Activated CD4-positive, alpha-beta T cell treated with anti-CD3 and anti-CD28 coated beads, Interleukin-2, amount 50 U/mL, for 24 hours (primary cell): ENCODE data around the gene ADA.

ENCODE experiments used
- DNase-seq, 2 donors: peaks; one replicate each; pipeline ENCODE4 v3.0.0-alpha.2; 2020; ENCODE audit warnings: low read depth in 1 of 2, low spot score in 1 of 2

ADA gene

DNA sequence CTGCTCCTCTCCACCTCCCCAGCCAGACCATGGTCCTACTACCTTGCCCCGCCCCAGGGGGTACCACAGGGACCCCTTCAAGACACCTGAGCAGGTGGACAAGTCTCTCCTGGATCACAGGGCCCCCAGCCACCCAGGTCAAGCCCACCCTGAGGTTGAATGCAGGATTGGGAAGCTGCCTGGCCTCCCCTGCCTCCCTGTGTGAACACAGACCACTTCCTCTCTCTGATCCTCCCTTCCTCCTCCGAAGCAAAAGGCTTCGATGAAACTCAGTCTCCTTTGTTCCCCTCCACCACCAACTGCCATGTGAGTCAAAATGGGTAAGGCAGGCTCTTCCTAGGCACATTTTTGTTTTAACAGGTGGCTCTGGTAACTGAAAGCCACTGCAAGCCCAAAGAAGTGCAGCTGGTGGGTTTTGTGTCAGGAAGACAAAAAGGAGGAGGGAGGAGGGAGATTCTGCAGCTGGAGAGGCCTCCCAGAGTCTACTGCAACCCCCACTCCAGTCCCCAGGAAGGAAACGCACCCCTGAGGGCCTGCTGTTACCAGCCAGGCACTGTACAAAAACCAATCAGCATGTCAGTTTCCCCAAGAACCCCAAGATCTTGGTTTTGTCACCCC, 5.4 kb downstream of the ADA start:
- DNase-seq: no peak

DNA sequence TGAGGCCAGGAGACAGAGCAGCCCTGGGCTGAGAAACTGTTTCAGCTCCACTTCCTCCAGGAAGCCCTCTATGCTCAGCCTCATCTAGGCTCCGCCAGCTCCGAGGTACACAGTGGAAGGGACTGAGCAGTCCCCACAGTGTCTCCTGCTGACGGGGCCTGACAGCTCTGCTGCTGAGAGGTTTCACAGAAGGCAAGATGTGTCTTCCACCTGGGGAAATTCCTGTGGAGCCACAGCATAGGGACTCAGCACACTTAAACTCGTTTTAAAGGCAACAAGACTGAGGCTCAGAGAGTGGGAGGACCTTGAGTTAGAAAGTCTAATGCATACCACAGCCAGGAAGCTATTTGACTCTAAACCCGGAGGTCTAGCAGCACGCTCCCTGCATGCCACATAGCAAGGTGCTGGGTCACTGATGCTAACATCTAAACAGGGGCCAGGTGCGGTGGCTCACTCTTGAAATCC, 6.8 kb downstream of the ADA start:
- peak in 1 of 2 donors; percentile 35 for DNase-seq

DNA sequence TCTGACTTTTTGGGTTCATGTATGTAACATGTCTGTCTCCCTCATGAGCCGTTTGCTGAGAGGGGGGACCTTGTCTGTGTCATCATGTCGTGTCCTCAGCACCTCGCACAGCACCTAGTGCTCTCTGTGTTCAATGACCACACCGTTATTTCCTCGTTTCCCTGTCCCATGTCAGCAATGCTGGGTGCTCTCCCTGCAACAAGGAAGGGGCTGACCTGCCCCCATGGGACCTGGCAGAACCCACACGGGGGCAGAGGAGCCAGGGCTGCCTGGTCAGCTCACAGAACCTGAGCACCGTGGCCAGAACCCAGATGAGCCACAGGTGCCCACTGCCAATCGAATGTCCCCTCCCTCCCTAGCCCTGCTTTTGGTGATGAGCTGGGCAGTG, 7.3 kb downstream of the ADA start:
- no peak for DNase-seq

DNA sequence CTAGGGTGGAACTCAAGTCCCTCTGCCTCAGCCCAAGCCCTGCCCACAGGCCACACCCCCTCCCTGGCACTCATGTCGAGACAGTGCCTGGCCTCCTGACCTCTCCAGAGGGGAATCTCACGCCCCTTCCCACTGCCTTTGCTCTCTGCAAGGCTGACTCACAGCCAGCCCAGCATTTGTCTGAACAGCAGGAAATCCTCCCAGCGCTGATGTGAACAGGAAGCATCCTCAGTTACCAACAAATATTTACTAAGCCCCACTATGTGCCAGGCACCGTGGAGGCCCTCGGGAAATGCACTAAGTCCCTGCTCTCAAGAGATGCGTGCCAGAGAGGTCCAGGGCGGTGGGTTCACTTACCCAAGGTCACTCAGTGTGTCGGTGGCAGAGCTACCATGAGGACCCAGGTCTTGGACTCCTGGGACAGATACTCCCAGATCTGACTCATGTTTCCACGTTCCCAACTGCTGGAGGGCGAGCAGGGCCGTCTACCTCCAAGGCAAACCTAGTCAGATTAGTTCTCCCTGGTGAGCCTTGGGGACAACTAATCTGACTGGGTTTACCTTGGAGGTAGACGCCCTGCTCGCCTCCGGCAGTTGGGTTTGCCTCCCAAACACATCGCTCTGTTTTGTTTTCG, 7.8 kb downstream of the ADA start:
- no peak for DNase-seq

DNA sequence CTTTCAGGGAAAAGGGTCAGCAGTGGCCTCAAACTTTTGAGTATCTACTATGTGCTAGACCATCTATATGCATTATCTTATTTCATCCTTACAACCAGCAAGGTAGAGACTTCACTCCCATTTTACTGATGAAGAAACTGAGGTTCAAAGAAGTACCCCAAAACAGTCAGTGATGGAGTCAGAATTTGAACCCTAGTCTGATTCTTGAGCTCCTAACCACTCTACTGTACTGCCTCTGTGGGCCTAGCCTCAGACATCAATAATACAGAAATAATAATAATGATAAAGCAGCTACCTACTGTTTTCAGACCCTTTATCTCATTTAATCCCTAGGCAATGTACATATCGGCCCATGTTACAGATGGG, 8.4 kb downstream of the ADA start:
- no peak for DNase-seq

DNA sequence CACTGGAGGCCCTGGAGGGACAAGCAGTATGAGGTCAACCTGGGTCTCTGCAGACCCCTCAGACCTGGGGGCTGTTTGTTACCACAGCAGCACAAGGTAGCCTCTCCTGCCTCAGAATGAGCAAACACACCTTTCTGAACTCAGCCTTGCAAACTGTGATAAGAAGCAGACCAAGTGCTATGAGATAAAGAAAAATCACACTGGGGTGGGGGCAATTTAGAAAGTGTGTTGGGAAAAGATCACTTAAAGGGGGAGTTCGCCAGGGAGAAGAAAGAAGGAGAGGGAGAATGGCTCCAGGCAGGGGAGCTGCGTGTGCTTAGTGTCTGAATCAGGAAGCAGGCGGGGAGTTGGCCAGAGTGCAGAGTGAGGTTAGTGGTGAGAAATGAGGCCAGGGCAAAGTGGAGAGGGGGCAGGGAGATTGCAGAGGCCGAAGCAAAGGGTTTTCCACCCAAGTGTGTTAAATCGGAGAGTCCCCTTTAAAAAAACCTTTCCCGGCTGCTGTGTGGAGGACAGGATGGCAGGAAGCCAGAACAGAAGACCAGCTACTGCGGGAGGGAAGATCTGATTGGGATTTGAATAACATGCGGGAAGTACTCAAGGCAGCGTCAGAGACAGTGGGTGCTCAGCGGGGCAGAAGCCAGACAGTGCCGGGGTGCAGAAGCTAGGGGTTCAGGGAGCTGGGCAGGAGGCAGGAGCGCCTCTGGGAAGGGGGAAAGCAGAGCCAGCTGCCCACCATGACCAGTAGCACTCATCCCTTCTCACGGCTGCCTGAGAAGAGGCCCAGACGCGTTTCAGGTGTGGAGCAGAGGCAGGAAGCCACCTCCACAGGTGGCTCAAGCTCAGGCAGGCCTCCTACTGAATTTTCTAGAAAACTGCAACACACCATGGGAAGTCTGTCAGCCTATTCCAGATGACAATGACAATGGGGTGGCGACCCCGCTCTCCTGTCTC, 9.0 kb downstream of the ADA start:
- no peak for DNase-seq

DNA sequence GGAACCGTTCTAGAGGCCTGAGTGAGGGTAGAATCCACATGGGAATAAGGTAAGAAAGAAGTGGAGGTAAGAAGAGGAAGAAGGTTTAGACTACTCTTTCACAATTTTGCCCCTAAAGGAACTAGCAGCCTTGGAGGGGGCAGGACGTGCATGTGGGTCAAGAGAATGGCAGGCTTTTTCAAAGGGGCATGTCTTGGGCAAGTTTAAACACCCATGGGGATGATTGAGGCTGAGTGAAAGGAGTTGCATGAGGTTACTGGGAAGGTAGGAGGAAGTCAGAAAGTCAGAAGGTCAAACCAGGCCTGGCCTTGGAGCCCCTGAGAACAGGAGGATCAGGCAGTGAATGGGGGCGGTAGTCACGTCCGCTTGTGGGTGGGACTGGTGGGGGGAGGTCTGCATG, 10.2 kb downstream of the ADA start:
- no peak for DNase-seq

DNA sequence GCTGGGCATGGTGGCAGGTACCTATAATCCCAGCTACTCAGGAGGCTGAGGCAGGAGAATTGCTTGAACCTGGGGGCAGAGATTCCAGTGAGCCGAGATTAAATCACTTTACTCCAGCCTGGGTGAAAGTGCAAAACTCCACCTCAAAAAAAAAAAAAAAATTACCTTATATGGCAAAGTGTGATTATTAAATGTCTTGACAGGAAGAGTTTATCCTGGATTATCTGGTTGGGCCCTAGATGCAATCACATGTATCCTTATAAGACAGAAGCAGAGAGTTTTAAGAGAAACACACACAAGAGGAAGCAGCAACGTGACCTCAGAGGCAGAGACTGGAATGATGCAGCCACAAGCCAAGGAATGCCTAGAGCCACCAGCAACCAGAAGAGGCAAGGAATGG, 11.0 kb downstream of the ADA start:
- DNase-seq: no peak

DNA sequence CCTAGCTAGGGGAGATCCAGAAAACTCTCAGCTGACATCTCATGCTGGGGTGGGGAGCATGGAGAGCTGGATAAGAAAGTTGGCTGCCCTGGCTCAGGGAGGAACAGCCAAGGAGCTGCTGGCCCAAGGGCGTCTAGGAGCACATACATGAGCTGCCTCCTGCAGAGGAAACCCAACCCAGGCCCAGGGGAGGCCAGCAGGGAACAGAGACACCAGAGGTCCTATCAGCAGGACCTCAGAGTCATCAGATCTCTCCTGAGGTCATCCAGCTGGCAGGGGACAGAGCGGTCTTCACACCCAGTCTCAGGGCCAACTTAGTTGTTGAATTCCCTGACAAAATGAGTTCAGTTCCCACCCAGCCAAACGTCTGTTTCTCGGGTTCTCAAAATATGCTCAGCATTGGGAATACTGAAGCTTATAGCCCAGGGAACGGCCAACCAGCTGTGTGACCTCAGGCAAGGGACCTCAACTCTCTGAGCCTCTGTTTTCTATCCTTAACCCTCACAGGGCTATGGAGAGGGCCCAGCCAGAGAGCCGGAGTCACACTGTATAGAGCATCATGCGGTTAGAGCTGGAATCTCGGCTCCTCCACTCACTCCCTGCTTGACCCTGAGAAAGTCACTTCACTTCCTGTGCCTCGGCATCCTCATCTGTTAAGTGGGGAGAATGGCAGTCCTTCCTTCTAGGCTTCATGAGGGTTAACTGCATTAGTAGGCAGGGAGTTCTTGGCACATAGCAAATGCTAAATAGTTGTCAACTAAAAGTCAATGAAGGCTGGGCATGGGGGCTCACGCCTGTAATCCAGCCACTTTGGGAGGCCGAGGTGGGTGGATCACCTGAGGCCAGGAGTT, 13.8 kb downstream of the ADA start:
- DNase-seq: no peak

DNA sequence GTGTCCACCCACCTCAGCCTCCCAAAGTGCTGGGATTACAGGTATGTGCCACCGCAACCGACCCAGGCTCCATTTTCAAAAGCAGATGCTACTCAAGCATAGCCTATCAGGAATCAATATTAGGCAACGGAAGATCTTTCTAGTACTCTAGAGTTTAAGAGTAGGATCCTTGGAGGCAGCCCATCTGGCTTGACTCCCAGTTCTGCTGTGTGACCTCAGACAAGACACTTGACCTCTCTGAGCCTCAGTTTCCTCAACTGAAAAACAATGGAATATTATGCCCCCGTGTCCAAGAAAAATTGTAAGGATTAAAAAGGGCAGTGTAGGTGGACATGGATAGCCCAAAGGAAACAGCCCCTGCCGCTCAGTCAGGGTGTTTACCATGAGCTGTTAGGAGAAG, 14.5 kb downstream of the ADA start:
- no peak for DNase-seq

DNA sequence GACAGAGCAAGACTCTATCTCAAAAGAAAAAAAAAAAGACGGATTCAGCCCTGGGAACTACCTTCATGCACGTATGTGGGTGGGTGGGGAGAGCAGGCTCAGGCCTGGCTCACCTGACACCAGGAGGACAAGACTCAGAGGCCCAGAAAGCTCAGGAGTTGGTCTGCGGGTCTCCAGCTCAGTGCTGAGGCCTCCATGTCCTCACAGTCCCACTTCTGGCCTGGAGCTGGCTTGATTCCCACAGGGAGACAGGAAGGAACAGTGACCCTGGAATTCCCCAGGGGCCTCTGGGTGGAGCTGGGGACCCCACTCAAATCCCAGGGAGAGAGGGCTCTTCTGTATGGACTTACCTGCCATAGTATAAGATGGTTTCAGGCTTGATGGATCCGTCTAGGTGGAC, 15.6 kb downstream of the ADA start:
- DNase-seq: no peak

DNA sequence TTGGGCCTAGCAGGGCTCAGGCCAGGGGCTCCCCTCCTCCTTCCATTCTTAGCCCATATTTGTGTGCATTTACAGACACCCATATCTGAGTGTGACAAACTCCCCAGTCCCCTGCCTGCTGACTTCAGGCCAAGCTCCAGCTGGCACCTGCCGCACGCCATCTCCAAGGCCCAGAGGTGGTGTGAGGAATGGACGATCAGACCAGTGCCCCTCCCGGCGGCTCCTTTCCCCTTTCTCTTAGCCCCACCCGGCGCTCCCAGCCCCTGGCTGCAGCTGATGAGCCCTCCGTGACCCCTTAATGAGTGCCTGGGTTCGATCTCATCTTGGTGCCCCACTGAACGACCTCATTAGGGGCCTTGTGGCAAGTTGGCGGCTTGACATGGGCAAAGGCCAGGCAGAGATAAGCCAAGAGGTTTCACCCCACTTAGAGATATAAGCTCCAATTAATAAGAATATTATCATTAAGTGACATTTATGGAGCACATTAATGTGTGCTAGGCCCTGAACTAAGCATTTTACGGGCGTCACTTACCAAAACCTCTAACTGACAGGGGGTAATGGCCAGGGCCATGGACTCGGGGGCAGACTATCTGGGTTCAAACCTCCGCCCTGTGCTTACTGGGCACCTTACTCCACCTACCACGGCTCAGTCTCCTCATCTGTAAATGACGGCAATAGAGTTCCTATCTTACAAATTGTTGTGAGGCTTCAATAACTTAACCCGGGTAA, 17.5 kb downstream of the ADA start:
- no peak for DNase-seq

DNA sequence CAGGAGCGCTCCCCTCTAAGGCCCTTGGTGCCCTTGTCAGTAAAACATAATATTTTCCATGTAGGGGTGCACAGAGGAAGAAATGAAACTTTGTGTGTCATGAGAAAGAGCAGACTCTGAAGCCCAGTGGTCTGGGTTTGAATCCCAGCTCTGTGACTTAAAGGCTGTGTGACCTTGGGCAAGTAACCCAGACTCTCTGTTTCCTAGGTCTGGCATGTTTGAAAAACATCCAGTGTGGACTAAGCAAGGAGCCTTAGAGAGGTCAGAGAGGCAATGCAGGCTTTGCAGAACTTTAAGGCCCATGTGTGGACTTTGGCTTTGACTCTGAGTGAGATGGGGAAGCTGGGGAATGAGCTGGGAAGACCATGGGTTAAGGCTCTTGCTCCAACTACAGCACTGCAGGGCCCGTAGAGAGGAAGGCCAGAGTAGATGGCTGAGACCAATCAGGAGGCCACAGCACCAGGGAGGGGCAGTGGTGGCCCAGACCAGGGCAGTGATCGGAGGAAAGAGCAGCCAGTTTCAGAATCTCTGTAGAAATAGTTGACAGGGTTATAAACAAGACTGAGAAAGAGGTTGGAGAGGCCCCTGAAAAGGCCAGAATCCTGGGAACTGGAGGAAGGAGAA, 18.2 kb downstream of the ADA start:
- DNase-seq: no peak

DNA sequence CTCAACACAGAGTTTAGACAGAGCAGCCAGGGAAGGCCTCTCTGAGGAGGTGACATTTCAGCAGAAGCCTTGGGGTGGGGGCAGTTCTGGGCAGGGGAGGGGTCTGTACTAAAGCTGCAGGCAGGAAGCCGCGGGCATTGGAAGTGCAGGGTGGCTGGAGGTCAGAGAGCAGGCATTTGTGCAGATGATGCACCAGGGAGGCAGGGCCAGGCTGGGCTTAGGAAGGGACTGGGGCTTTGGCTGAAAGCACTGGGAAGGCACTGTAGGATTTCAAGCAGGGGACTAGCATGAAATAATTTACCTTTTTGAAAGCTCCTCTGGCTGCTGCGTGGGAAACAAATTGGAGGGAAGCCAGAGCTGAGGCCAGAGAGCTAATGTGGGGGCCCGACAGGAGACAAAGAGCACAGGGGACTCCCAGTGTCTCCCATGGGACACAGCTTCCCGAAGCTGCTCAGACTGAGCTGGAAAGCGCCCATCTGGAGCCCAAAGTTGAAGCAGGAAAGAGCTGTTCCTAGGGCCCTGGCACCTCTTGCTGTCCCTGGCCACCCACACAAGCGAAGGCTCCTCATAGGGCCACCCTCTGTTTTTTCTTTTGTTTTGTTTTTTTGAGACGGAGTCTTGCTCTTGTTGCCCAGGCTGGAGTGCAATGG, 19.3 kb downstream of the ADA start:
- no peak for DNase-seq

DNA sequence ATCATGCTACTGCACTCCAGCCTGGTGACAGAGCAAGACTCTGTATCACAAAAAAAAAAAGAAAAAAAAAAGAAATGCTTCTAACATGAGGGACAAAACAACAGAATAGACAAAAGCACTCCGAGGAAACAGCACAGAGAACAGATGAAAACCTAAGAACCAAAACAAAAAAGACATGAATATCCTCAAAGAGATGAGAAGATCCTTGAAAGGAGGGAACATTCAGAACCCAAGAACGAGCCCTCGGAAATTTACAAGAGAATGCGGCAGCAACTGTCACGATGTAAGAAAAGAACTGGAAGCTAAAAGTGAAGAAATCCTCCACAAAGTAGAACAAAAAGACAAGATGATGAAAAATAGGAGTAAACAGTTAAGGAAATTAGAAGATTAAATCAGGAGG, 21.2 kb downstream of the ADA start:
- no peak for DNase-seq

DNA sequence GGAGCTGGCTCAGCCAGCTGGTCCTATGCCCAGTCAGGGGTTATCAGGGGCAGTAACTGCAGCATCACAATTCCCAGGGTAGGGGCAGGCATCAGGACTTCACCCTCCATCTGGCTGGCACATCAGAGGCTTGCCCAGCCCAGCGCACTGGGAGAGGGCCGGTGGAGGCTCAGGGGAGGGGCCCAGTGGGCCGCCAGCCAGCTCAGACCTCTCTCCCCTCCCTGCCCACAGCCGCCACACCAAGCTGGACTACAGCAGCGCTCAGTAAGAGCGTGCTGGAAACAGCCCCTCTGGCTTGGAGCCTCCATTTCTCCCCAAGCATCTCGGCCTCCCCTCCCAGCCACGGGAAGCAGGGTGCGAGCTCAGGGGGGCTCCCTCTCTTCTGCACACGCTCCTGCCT, 22.0 kb downstream of the ADA start:
- DNase-seq: no peak

DNA sequence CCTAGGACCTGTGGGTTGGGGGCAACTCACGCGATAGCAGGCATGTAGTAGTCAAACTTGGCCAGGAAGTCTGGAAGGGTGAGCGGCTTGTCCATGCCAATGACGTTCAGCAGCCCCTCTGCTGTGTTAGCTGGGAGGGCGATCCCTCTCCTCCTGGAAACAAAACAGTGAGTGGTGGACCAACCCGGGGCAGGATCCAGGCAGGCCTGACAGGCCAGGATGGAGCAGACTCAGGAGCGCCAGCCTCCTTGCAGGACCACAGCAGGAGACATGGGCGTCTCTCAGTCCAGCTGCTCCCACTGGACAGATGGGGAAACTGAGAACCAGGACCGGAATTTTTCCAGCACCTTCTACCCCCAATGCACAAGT, 22.5 kb downstream of the ADA start:
- DNase-seq: no peak

DNA sequence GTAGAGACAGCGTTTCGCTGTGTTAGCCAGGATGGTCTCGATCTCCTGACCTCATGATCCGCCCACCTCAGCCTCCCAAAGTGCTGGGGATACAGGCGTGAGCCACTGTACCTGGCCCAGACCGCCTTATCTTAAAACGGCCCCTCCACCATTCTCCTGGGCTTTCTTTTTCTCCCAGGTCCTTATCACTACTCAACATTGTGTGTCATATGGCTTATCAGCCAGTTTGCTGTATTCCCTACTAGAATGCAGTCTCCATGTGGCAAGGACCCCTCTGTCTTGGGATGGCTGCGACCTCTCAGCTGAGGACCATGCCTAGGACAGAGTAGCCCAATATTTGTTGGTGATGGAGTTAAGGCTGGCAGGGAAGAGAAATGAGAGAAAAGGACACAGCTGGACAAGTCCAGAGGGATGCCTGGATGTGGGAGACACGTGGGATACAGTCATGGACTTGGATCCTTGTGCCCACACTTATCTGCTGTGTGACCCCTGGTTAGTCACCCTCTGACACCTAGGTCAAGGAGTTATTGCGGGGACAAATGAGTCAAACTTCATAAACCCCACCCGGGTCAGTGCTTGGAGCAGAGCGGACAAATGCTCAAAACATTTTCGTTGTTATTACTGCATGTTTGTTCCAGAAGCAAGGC, 24.0 kb downstream of the ADA start:
- DNase-seq: no peak

DNA sequence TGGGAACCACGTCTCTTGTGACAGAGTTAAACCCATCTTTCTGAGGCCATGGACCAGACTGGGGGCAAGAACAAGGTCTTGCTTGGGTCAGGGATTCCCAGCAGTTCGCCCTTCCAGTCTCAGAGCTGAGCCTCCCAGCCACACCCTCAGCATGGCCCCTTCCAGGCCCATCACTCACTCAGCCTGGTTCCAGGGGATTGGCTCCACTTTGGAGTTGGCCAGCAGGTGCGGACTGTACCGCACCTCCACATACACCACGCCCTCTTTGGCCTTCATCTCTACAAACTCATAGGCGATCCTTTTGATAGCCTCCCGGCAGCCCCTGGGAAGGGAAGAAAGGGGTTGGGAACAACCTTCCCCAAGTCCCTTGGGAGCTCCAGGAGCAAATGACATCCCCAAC, 25.2 kb downstream of the ADA start:
- DNase-seq: no peak
